ENCODE results near the gene HSFX3. TPM values are rescaled to one million over a fixed set of nuclear protein-coding genes. Genes with fewer than 3 reads are reported as not detected.
A peak's percentile ranks its signal among the peaks of the same experiment; 100 is the strongest.

Gene HSFX3
- total and polyA plus RNA-seq, 2 of the 8 experiments (the other 6 are each of a cell fraction or from before 2014, with no cell fraction given) = not detected

GRCh38 chrX:149563359-149563758, 13.6 kb upstream of the HSFX3 start:
- peak overlapping the region; percentile 25 for H4K91ac ChIP-seq (replicated peaks; ENCODE audit: insufficient read length, low read length)
- DNase-seq (ENCODE audit: low read depth in 1 of 2, low spot score in 2 of 2) (no peak), FAIRE-seq (no peak)
- no peaks in the 10 kb centered on the region for H3K79me2 ChIP-seq (ENCODE audit: control insufficient read depth in 1 of 2, insufficient read depth in 2 of 2, low read length in 2 of 2)
- H4K8ac ChIP-seq (ENCODE audit: extremely low read depth, insufficient read depth, low read length) = no peak overlapping the region
- H3K18ac ChIP-seq (ENCODE audit: extremely low read depth, low read length) = no peak overlapping the region
- H3K4me2 ChIP-seq (ENCODE audit: insufficient read depth in 1 of 2, low read depth in 2 of 2, low read length in 2 of 2) = no peak overlapping the region
- no peak overlapping the region for H2BK5ac ChIP-seq (ENCODE audit: low read depth, low read length)
- no peak overlapping the region for H2BK20ac ChIP-seq (ENCODE audit: low read length)
- H3K4me3 ChIP-seq (ENCODE audit: extremely low read depth in 1 of 4, insufficient read depth in 2 of 4, low read depth in 3 of 4, low read length in 4 of 4) = no peak overlapping the region
- H3K4ac ChIP-seq (replicated peaks; ENCODE audit: insufficient read length, low read depth, low read length) = no peak overlapping the region
- POLR2A ChIA-PET (ENCODE audit: partially characterized antibody) = no interaction called here
- CTCF ChIA-PET (ENCODE audit: partially characterized antibody) = no interaction called here
- 98% methylated on average over 4 of the region's 4 CpGs; no CpG with 5 or more reads in 1 of the 2 experiments for WGBS, 2 experiments (ENCODE audit: extremely low coverage in 1 of 2, insufficient coverage in 1 of 2, insufficient read length in 1 of 2, insufficient replicate concordance in 2 of 2, low coverage in 1 of 2, low lambda C conversion rate in 2 of 2, missing lambda C conversion rate in 1 of 2)
- H3K56ac ChIP-seq (replicated peaks; ENCODE audit: insufficient read length, low read depth, low read length) = no peak overlapping the region
- H3K9me3 ChIP-seq (ENCODE audit: insufficient read depth in 2 of 2, low read depth in 1 of 2, low read length in 1 of 2) = no peaks in the 10 kb centered on the region
- H2BK12ac ChIP-seq (ENCODE audit: low read depth, low read length) = 0 out of 2 replicates have a peak overlapping the region, but pooled peaks have one; percentile 17
- no peaks in the 10 kb centered on the region for H4K20me1 ChIP-seq (replicated peaks in 1 of 2; ENCODE audit: control insufficient read depth in 1 of 2, insufficient read depth in 2 of 2, low read length in 2 of 2)
- no peak overlapping the region for H2AFZ ChIP-seq (ENCODE audit: low read length)
- no peak overlapping the region; the same call in 1 of the 2 replicates for H3K27ac ChIP-seq (ENCODE audit: low read depth, low read length)
- no peak overlapping the region for H3K23ac ChIP-seq (ENCODE audit: insufficient read length)
- H3K4me1 ChIP-seq (replicated peaks in 1 of 4; ENCODE audit: control insufficient read depth in 3 of 4, insufficient read depth in 4 of 4, low read length in 3 of 4) = no peaks in the 10 kb centered on the region
- no peak overlapping the region for H2AK5ac ChIP-seq (ENCODE audit: low read depth, low read length)
- H3K27me3 ChIP-seq (replicated peaks in 1 of 4; ENCODE audit: control insufficient read depth in 3 of 4, extremely low read depth in 1 of 4, insufficient read depth in 3 of 4, low read length in 3 of 4) = no peaks in the 10 kb centered on the region
- H3K23me2 ChIP-seq (ENCODE audit: low read depth, low read length) = no peaks in the 10 kb centered on the region
- no peak overlapping the region; the same call in 1 of the 2 replicates for H2BK15ac ChIP-seq (ENCODE audit: low read length)
- no peaks in the 10 kb centered on the region for H3K36me3 ChIP-seq (ENCODE audit: control insufficient read depth in 2 of 4, insufficient read depth in 4 of 4, low read length in 3 of 4)
- H3K9ac ChIP-seq (replicated peaks in 1 of 4; ENCODE audit: extremely low read depth in 1 of 4, low read depth in 3 of 4, low read length in 3 of 4) = no peak overlapping the region
- no peak overlapping the region for H4K5ac ChIP-seq (ENCODE audit: insufficient read length, low read depth, low read length)
- H3K79me1 ChIP-seq (ENCODE audit: low read depth, low read length) = no peaks in the 10 kb centered on the region
- no peak overlapping the region for H3K14ac ChIP-seq (ENCODE audit: insufficient read length)
- H2BK120ac ChIP-seq (replicated peaks; ENCODE audit: low read depth, low read length) = no peak overlapping the region
- TF ChIP-seq ATF2 (IDR thresholded peaks at IDR 0.05; ENCODE audit: low read length) = no peak
- TF ChIP-seq GABPA (IDR thresholded peaks at IDR 0.05; ENCODE audit: borderline replicate concordance, insufficient read depth, low read length) = no peak
- TF ChIP-seq EP300 (IDR thresholded peaks at IDR 0.05; ENCODE audit: borderline replicate concordance in 1 of 2, low read depth in 2 of 2, low read length in 2 of 2) = no peak
- no peak for TF ChIP-seq TBP (IDR thresholded peaks at IDR 0.05; ENCODE audit: low read depth, low read length)
- TF ChIP-seq CREB1 (IDR thresholded peaks at IDR 0.05) = no peak
- TF ChIP-seq CBX8 (IDR thresholded peaks at IDR 0.05; ENCODE audit: borderline replicate concordance, low read depth, low read length) = no peak
- TF ChIP-seq TCF12 (IDR thresholded peaks at IDR 0.05; ENCODE audit: low read depth, low read length) = no peak
- no peak for TF ChIP-seq SIRT6 (IDR thresholded peaks at IDR 0.05; ENCODE audit: low read length)
- TF ChIP-seq SRF (IDR thresholded peaks at IDR 0.05; ENCODE audit: low read depth, low read length) = no peak
- no peak for TF ChIP-seq NANOG (IDR thresholded peaks at IDR 0.05; ENCODE audit: insufficient read depth, low read depth, low read length, poor library complexity, severe bottlenecking)
